ENCODE results near the gene MT3. TPM values are rescaled to one million over a fixed set of nuclear protein-coding genes. Genes with fewer than 3 reads are reported as not detected.
A peak's percentile ranks its signal among the peaks of the same experiment; 100 is the strongest.

Gene MT3
- total RNA-seq, 4 donors from 2014 or later = not detected

DNA sequence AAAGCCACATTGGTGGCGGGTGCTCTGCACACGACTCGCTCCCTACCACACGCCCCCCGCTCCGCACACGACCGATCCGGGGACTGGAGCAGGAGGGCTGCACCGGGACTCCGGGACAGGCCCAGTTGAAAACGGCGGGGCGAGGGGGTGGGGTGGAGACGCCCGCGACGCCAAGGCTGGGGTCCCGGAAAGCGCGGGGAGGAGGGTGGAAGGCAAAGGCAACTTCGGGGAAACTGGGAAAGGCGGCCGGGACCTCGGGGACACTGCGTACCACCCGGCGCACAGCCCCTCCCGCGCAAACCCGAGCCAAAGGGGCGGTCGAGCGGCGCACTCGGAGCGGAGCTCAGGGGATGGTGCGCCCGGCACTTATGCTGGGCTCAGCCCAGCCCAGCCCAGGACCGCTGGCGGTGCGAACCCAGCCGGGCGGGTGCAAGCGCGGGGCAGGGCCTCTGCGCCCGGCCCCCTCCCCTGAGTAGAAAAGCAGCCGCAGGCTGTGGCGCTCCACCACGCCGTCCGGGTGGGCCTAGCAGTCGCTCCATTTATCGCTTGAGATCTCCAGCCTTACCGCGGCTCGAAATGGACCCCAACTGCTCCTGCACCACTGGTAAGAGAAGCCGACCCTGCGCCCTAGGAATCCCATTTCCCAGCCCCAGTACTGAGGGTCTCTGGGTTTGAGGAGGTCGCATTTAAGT is 43.0 kb downstream of the MT3 start, which contains the start of gene MT1M:
TSS of gene MT1M (plus strand) at position 504 of the 692 bp plus-strand sequence. CDS start at position 577, 73 bp downstream.
- Histone ChIP-seq H3K4me1 (peaks cover 5 to 8% of the 10 kb centered on the region in 2 donors), H3K9me3 (no peaks in the 10 kb centered on the region), H3K27ac (peak within 1 kb of the TSS; percentile 74 to 80 (median 76)), H3K27me3 (peaks cover 0 to 6% (median 0%) of the 10 kb centered on the region in 3 donors), H3K36me3 (no peaks in the 10 kb centered on the region), H3K4me3 (peak within 1 kb of the TSS; percentile 55 to 61 (median 60))
- TF ChIP-seq, protein P1, sequence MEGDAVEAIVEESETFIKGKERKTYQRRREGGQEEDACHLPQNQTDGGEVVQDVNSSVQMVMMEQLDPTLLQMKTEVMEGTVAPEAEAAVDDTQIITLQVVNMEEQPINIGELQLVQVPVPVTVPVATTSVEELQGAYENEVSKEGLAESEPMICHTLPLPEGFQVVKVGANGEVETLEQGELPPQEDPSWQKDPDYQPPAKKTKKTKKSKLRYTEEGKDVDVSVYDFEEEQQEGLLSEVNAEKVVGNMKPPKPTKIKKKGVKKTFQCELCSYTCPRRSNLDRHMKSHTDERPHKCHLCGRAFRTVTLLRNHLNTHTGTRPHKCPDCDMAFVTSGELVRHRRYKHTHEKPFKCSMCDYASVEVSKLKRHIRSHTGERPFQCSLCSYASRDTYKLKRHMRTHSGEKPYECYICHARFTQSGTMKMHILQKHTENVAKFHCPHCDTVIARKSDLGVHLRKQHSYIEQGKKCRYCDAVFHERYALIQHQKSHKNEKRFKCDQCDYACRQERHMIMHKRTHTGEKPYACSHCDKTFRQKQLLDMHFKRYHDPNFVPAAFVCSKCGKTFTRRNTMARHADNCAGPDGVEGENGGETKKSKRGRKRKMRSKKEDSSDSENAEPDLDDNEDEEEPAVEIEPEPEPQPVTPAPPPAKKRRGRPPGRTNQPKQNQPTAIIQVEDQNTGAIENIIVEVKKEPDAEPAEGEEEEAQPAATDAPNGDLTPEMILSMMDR (IDR thresholded peaks at IDR 0.05 in 4 of 5, conservative IDR thresholded peaks at IDR 0.05 in 1 of 5) = no peak
- TF ChIP-seq POLR2A (IDR thresholded peaks at IDR 0.05) = peak; percentile 52 to 65
- intact Hi-C loops (cut with DNase I; ENCODE audit: low total_unique reads) (no loop called here), in situ Hi-C loops (cut with MboI; ENCODE audit: low sequenced_read_pairs in 4 of 4) (no loop called here)
- ATAC-seq (peak; percentile 51 to 58), DNase-seq (peak in 1 of 2 donors; percentile 48)

DNA sequence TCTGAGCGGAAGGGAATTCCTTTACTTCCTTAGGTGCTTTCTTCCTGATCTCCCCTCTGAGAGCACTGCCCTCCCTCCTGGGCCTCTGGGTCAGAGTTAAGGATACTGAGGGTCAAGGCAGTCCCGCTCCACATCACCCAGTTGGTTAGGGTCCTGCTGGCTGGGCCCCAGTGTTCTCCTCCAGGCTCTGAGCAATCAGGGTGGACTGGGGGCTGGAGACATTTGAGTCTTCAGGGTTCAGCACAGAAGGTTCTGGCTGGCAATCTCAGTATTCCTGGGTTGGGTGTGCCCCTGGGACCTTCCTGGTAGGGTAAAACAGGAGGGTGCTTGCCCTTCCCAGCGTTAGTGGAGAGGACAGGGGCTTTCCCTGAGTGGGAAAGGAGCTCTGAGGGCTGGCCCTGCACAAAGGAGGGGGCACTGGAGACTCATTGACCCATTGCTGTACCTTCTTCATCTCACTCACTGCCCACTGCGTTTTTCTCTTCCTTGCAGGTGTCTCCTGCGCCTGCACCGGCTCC is 43.6 kb downstream of the MT3 start:
- DNase-seq = no peak
- in situ Hi-C loops (cut with MboI; ENCODE audit: low sequenced_read_pairs in 4 of 4) (no loop called here), intact Hi-C loops (cut with DNase I; ENCODE audit: low total_unique reads) (no loop called here)
- Histone ChIP-seq H3K27me3 (peaks cover 0 to 6% (median under 1%) of the 10 kb centered on the region in 3 donors), H3K4me3 (peak overlapping the region; percentile 55 to 61 (median 60)), H3K4me1 (peaks cover 3 to 8% of the 10 kb centered on the region in 2 donors), H3K9me3 (no peaks in the 10 kb centered on the region), H3K36me3 (no peaks in the 10 kb centered on the region), H3K27ac (peak overlapping the region; percentile 74 to 80 (median 76))
- no peak for ATAC-seq
- TF ChIP-seq, protein P1 (IDR thresholded peaks at IDR 0.05 in 4 of 5, conservative IDR thresholded peaks at IDR 0.05 in 1 of 5) = no peak
- no peak for TF ChIP-seq POLR2A (IDR thresholded peaks at IDR 0.05)

DNA sequence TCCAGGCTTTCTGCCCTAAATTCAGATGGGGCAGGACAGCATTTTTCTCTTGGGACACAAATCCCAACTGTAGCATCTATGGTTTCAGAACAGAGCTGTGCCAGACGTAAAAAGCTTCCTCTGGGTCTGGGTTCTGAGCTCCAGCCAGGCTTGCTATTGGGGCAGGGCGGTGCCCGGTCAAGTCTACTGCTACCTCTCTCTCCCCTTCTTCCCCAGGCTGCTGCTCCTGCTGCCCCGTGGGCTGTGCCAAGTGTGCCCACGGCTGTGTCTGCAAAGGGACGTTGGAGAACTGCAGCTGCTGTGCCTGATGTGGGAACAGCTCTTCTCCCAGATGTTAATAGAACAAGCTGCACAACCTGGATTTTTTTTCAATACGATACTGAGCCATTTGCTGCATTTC is 44.2 kb downstream of the MT3 start:
- Histone ChIP-seq H3K36me3 (no peaks in the 10 kb centered on the region), H3K4me1 (peaks cover 4 to 9% of the 10 kb centered on the region in 2 donors), H3K27me3 (peaks cover 0 to 7% (median 6%) of the 10 kb centered on the region in 3 donors), H3K4me3 (peak overlapping the region in 3 of 4 donors; percentile 59 to 61 (median 60)), H3K9me3 (no peaks in the 10 kb centered on the region), H3K27ac (peak overlapping the region in 3 of 4 donors; percentile 74 to 76 (median 75))
- in situ Hi-C loops (cut with MboI; ENCODE audit: low sequenced_read_pairs in 4 of 4) (no loop called here), intact Hi-C loops (cut with DNase I; ENCODE audit: low total_unique reads) (no loop called here)
- DNase-seq = no peak
- ATAC-seq = no peak
- TF ChIP-seq, protein P1 (IDR thresholded peaks at IDR 0.05 in 4 of 5, conservative IDR thresholded peaks at IDR 0.05 in 1 of 5) = no peak
- TF ChIP-seq POLR2A (IDR thresholded peaks at IDR 0.05) = no peak

DNA sequence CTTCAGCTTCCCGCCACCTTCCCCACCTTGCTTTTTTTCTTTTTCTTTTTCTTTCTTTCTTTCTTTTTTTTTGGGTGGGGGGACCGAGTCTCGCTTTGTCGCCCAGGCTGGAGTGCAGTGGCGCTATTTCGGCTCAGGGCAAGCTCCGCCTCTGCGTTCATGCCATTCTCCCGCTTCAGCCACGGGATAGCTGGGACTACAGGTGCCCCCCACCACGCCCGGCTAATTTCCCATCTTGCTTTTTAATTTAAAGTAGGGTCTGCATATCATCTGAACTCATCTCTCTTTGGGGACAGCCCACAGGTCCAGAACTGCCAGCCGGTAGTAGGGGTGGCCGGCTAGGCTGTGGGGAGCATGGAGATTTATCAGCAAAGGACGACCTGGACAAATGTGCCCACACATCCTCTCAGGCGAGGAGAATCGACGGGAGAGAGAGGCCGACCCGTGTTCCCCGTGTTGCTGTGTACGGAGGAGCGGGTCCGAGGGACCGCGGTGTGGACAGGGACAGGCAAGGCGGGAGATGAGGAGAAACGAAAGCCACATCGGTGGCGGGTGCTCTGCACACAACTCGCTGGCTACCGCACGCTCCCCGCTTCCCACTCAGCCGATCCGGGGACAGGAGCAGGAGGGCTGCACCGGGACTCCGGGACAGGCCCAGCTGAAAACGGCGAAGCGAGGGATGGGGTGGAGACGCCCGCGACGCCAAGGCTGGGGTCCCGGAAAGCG is 45.5 kb downstream of the MT3 start:
- no peaks in the 10 kb centered on the region for H3K9me3 ChIP-seq
- TF ChIP-seq, protein P1 (IDR thresholded peaks at IDR 0.05 in 4 of 5, conservative IDR thresholded peaks at IDR 0.05 in 1 of 5) = no peak
- TF ChIP-seq POLR2A (IDR thresholded peaks at IDR 0.05) = no peak
- no peak overlapping the region for H3K27ac ChIP-seq
- intact Hi-C loops (cut with DNase I; ENCODE audit: low total_unique reads) (no loop called here), in situ Hi-C loops (cut with MboI; ENCODE audit: low sequenced_read_pairs in 4 of 4) (no loop called here)
- H3K27me3 ChIP-seq = peaks cover 3 to 7% (median 6%) of the 10 kb centered on the region in 3 donors
- peaks cover 8 to 16% of the 10 kb centered on the region in 2 donors for H3K4me1 ChIP-seq
- DNase-seq = no peak
- H3K4me3 ChIP-seq = peak overlapping the region in 1 of 4 donors; percentile 3
- ATAC-seq = no peak
- no peaks in the 10 kb centered on the region for H3K36me3 ChIP-seq

Data from gastrocnemius medialis (tissue), 4 donors.